OCI-LY1 (cell line): Measurements from ENCODE around the gene GOLGA8M.
"Not testable (repeated sequence)": the region's sequence is repeated elsewhere in the genome, so short reads cannot be mapped to it uniquely, and the experiment has no call there.

Source experiments
- CTCF ChIP-seq: fragments of 200-600 bp; sonication (generic), shearing (Covaris generic); IDR thresholded peaks from 2 replicates; pipeline ENCODE4 v1.5.1; 2017; ENCODE audit warnings: mild to moderate bottlenecking, antibody characterized with exemption, low read length, moderate library complexity, mixed read lengths
- EZH2 ChIP-seq: fragments of 200-600 bp; sonication (generic), shearing (Covaris generic); IDR thresholded peaks from 2 replicates; pipeline ENCODE4 v1.8.0; 2017; ENCODE audit warnings: borderline replicate concordance, mixed run types, mild to moderate bottlenecking, antibody characterized with exemption, low read length, moderate library complexity, mixed read lengths

- TF ChIP-seq CTCF, EZH2: not testable (repeated sequence)
Observed at GRCh38 chr15:28728061-28728460, 15.8 kb upstream of the GOLGA8M start.
